Heart right ventricle (tissue), 16 donors: ENCODE data around the gene PEAK1. TPM values are rescaled to one million over a fixed set of nuclear protein-coding genes. Genes with fewer than 3 reads are reported as not detected.

Source experiments
- ATAC-seq, 8 donors: fragments of 200-7000 bp; cut with Tn5 transposase; one replicate each; pipeline ENCODE4 v1.9.1; 2020; ENCODE audit warnings: mild to moderate bottlenecking in 8 of 8, moderate library complexity in 8 of 8, moderate number of reproducible peaks in 1 of 8
- DNase-seq, 2 donors: peaks; one replicate each; pipeline ENCODE4 v3.0.0-alpha.2; 2020
- H3K27ac ChIP-seq, 10 donors: fragments of 200-600 bp; sonication (generic) in 2 of 10; one replicate each; pipeline versions ENCODE4 v1.5.0 to v1.8.0; 2020 to 2022; ENCODE audit warnings: mild to moderate bottlenecking in 3 of 10
- H3K27me3 ChIP-seq, 7 donors: fragments of 200-600 bp; one replicate each; pipeline ENCODE4 v1.8.0; 2021 to 2022; ENCODE audit warnings: mild to moderate bottlenecking in 2 of 7
- H3K36me3 ChIP-seq, 9 donors: fragments of 200-600 bp; sonication (generic) in 1 of 9; one replicate each; pipeline versions ENCODE4 v1.5.0 to v1.8.0; 2020 to 2022; ENCODE audit warnings: mild to moderate bottlenecking in 2 of 9
- H3K4me1 ChIP-seq, 9 donors: fragments of 200-600 bp; sonication (generic) in 1 of 9; one replicate each; pipeline versions ENCODE4 v1.5.0 to v1.8.0; 2020 to 2022; ENCODE audit warnings: mild to moderate bottlenecking in 4 of 9
- H3K4me3 ChIP-seq, 10 donors: fragments of 200-600 bp; sonication (generic) in 2 of 10; one replicate each; pipeline versions ENCODE4 v1.5.0 to v1.8.0; 2020 to 2022; ENCODE audit warnings: mild to moderate bottlenecking in 7 of 10, moderate library complexity in 2 of 10
- H3K9me3 ChIP-seq, 11 donors: fragments of 200-600 bp in 10 of 11; sonication (generic) in 2 of 11; one replicate each; pipeline versions ENCODE4 v1.5.0 to v1.8.0; 2013 to 2022; ENCODE audit warnings: mild to moderate bottlenecking in 2 of 11, control low read depth in 1 of 11, moderate library complexity in 1 of 11
- CTCF ChIP-seq, 9 donors: fragments of 200-600 bp; sonication (generic) in 2 of 9; IDR thresholded peaks; one replicate each; pipeline versions ENCODE4 v1.5.0 to v1.8.0; 2021 to 2022; ENCODE audit warnings: antibody characterized with exemption in 9 of 9, mild to moderate bottlenecking in 5 of 9, moderate library complexity in 1 of 9
- WGBS, 2 donors: extraction: QIAGEN DNeasy Blood & Tissue Kit; methylation state at CpG; one replicate each; pipeline ENCODE4 v1.1.7; 2013; ENCODE audit warnings: inconsistent platforms in 1 of 2; 5-methylcytosine and 5-hydroxymethylcytosine counted together
- intact Hi-C, 10 donors: fragments of 100-400 bp; cut with DNase I; formaldehyde crosslinking; loops; one replicate each; pipeline versions ENCODE4 v1.11.1 to v1.14.2; 2022
- polyA plus RNA-seq, 2 donors: library from polyadenylated mRNA; stranded (reverse); fragments of 200-250 nt; gene quantifications; one replicate each; pipeline ENCODE4 v1.2.3, GENCODE V29; 2013
- total RNA-seq, 10 donors: library from RNA; stranded (reverse); fragmentation: NEBNext Ultra II Directional in 3 of 10; extraction: Animal tissue kit (Norgen Biotek cat#: 25700) in 3 of 10; gene quantifications; one replicate each; pipeline versions ENCODE4 v1.2.1 to v1.2.4, GENCODE V29; 2021 to 2023
- donor health status: Arrhythmogenic right ventricular cardiomyopathy.
- donor health status: ischemic (EF 13 %, LVEDD 7.1; RV severe dilation, severe dysfunction).
- donor health status: healthy with polysubstance abuse.
- donor health status: DM: no; HTN: yes; CAD: no.
- donor health status: DM: no; HTN: no; CAD: no.
- donor health status: ischemic (EF 25% LVEDD 6.9; RV normal size, moderate dysfunction).
- donor health status: ischemic (EF 25% LVEDD 5.7; RV mildly dilated, moderate dysfunction).
- donor health status: healthy.
- donor health status: DM: yes; HTN: yes; CAD: no.
- donor health status: Ischemic cardiomyopathy.
- donor health status: ischemic (EF 35%, LVEDD 5.7; RV mildly dilated, moderate dysfunction).
- donor health status: nonischemic (EF 11% LVEDD 7.7; RV severe dilation, severe dysfunction).
- donor health status: DM: yes; HTN: yes; CAD: no.
- donor health status: PGD.
- donor health status: ischemic (EF 29% LVEDD 5.4; RV normal size, mild dysfunction).
- donor health status: nonischemic (EF 23%, LVEDD 6.1; RV moderate dilation, normal function).

Gene PEAK1
- total and polyA plus RNA-seq, 12 donors: 7.0 to 146 (median 90.8) TPM

- no peaks in the 10 kb centered on the region for H3K36me3 ChIP-seq
- H3K4me3 ChIP-seq: no peak overlapping the region
- H3K4me1 ChIP-seq: no peaks in the 10 kb centered on the region
- no peak overlapping the region for H3K27ac ChIP-seq
- TF ChIP-seq CTCF (IDR thresholded peaks at IDR 0.05): no peak
- DNase-seq (no peak), ATAC-seq (no peak)
- intact Hi-C loops: no loop called here
- H3K9me3 ChIP-seq: no peaks in the 10 kb centered on the region
- WGBS, 2 donors: 94 to 95% methylated on average over 11 of the region's 11 CpGs
- H3K27me3 ChIP-seq: no peaks in the 10 kb centered on the region
These were observed 325.4 kb downstream of the PEAK1 start for GRCh38 chr15:77094397-77095030.

DNA sequence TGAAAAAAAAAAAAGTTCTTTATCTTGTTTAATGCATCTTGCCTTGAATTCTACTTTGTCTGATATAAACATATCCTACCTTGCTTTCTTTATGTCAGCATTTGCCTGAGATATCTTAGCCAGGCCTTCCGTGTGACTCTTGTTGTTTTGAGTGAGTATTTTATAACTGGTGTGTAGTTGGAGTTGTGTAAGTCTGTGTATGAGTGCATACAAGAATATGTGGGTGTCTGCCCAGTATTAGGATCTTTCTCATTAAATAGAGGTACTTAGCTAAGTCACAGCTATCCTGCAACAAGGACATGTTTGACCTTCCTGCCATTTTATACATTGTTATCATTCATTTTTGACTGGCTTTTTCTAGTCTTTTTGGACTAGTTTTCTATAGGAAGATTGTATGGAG, 326.5 kb downstream of the PEAK1 start:
- Histone ChIP-seq H3K27ac (no peak overlapping the region), H3K27me3 (no peaks in the 10 kb centered on the region), H3K4me3 (no peak overlapping the region), H3K4me1 (no peaks in the 10 kb centered on the region), H3K9me3 (no peaks in the 10 kb centered on the region), H3K36me3 (no peaks in the 10 kb centered on the region)
- no peak for ATAC-seq
- TF ChIP-seq CTCF (IDR thresholded peaks at IDR 0.05): no peak
- WGBS, 2 donors: 90 to 94% methylated on average over 1 of the region's 1 CpG
- intact Hi-C loops: no loop called here
- no peak for DNase-seq

GRCh38 chr15:77091097-77091496, 328.8 kb downstream of the PEAK1 start:
- intact Hi-C loops: no loop called here
- Histone ChIP-seq H3K4me3 (no peak overlapping the region), H3K4me1 (no peaks in the 10 kb centered on the region), H3K27me3 (no peaks in the 10 kb centered on the region), H3K27ac (no peak overlapping the region), H3K9me3 (no peaks in the 10 kb centered on the region), H3K36me3 (no peaks in the 10 kb centered on the region)
- 84 to 87% methylated on average over 2 of the region's 2 CpGs for WGBS, 2 donors
- DNase-seq (no peak), ATAC-seq (no peak)
- TF ChIP-seq CTCF (IDR thresholded peaks at IDR 0.05): no peak

DNA sequence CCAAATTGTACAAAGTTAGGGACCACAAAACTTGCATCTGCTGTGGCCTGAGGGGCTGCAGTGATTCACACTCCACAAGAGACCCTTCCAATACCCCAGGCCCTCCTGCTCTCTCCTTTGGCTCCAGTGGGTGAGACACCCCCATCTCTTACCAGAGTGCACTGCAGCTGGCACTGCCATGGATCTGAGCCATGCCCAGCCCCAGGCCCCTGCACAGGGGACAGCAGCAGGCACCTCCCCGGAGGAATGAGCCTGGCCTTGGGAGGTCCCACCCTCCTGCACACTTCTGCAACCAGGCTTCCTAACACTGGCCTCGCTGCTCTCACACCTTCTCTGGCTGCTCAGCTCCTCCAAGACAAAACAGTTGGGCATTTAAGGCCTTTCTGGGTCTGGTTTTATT, 332.7 kb downstream of the PEAK1 start:
- no peaks in the 10 kb centered on the region for H3K36me3 ChIP-seq
- H3K9me3 ChIP-seq: no peaks in the 10 kb centered on the region
- no peak overlapping the region for H3K4me3 ChIP-seq
- no peak for TF ChIP-seq CTCF (IDR thresholded peaks at IDR 0.05)
- 83 to 87% methylated on average over 2 of the region's 2 CpGs for WGBS, 2 donors
- intact Hi-C loops: no loop called here
- DNase-seq (no peak), ATAC-seq (no peak)
- no peak overlapping the region for H3K27ac ChIP-seq
- no peaks in the 10 kb centered on the region for H3K27me3 ChIP-seq
- peaks cover 0 to 20% (median 5%) of the 10 kb centered on the region in 9 donors for H3K4me1 ChIP-seq
